CD4-positive, alpha-beta T cell treated with Interleukin-6 for 4 hours (primary cell): Measurements from ENCODE around the gene SFN.
"Not testable (repeated sequence)": the region's sequence is repeated elsewhere in the genome, so short reads cannot be mapped to it uniquely, and the experiment has no call there.

Experiments used
- DNase-seq: peaks from one replicate; pipeline ENCODE4 v3.0.0-alpha.2; 2020; ENCODE audit warnings: mixed read lengths

Gene SFN

DNA sequence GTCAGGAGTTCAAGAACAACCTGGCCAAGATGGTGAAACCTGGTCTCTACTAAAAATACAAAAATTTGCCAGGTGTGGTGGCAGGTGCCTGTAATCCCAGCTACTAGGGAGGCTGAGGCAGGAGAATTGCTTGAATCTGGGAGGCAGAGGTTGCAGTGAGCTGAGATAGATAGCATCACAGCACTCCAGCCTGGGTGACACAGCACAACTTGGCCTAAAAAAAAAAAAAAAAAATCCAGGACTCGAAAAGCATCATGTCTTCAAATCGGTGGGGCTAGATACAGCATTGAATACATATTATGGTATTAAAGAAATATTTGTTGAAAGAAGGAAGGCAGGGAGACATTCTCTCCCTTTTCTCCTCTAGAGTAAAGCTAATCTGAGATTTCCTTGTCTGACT, 10.1 kb downstream of the SFN start:
- DNase-seq, result not testable (repeated sequence)

DNA sequence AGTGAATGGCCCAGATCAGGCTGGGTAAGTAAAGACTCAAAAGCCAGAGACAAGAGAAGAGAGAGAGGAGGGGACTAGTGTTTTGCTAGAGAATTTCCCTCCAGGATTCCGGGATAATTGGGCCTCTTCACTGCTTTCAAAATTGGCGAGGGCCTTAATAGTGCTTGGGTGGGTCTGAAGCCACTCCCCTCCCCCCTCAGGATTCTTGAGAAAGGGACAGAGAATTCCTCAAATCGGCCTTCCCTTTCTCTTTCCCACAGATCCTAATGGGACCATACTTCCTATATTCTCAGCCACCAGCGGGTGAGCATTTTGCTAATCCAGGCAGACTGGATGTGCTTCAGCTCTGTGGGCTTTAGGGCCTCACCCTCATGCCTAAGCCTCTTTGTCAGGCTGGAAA, 11.9 kb downstream of the SFN start:
- no peak for DNase-seq

DNA sequence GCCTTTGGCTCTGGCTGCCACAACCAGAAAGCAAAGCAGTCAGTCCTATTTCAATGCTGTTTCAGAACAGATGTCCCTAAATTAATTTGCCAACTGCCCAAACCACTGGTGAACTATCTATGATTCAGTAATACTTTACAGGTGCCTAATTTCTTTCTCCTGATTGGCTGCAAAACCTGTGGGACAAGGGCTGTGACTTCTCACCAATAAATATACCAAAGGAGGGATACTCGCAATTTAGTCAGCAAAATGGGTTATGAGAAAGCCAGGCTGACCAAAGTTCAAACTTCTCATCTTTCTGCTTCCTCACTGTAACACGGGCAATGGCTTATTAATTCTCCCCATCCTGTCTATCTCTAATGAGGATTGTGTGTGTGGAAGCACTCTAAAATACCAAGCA, 14.4 kb downstream of the SFN start:
- DNase-seq, result no peak

- no peak for DNase-seq
Observed at GRCh38 chr1:26879793-26880192, 16.8 kb downstream of the SFN start.

GRCh38 chr1:26881611-26882010, 18.7 kb downstream of the SFN start:
- DNase-seq, result not testable (repeated sequence)

DNA sequence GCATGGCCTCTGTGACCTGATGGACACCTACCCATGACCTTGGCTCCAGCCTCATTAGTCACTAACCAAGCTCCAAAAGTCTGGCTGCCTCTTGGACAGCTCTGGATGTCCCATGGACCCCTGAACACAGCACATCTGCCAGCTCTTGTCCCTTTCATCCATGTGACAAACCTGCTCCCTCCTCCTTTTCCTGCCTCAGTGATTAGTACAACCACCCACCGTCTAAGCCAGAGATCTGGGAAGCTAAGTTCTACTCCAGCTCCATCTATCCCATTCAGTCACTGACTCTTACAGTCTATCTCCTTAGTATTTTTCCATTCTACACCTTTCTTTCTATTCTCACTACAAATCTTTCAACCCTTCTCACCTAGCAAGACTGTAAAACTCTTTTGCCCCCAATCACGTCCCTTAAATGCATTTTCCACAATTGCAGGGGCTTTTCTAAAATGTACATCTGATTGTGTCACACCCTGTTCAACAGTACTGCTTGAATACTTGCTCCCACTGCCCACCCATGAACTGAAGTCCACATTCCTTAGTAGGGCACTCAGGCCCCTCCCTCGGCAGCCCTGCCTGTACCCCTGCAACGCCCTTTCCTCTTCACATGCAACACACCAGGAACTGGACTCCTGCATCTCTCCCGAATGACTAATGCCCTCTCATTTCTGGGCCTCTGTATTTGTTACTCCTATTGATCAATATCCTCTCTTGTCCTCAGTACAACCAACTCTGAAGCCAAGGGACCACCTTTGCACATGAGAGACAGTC, 19.9 kb downstream of the SFN start:
- DNase-seq, result no peak

DNA sequence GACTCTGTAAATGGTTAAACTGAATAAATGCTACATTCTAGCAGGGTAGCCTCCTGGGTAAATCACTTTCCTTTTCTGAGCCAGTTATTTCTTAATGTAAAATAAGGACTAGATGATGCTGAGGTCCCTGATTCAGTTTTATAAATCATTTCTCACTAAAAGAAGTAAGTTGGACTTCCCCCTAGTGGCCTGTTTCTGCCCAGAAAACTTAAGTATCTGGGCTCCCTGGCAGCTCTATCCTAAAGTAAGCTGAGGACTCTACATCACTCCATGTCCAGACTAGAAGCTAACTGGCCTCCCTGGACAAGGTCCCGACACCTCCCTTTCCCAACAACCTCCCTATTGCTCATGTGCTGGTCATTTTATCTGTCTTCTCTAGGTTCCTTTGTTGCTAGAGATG, 24.2 kb downstream of the SFN start:
- DNase-seq, result peak; percentile 16

- no peak for DNase-seq
Observed at GRCh38 chr1:26888231-26888630, 25.3 kb downstream of the SFN start.

DNA sequence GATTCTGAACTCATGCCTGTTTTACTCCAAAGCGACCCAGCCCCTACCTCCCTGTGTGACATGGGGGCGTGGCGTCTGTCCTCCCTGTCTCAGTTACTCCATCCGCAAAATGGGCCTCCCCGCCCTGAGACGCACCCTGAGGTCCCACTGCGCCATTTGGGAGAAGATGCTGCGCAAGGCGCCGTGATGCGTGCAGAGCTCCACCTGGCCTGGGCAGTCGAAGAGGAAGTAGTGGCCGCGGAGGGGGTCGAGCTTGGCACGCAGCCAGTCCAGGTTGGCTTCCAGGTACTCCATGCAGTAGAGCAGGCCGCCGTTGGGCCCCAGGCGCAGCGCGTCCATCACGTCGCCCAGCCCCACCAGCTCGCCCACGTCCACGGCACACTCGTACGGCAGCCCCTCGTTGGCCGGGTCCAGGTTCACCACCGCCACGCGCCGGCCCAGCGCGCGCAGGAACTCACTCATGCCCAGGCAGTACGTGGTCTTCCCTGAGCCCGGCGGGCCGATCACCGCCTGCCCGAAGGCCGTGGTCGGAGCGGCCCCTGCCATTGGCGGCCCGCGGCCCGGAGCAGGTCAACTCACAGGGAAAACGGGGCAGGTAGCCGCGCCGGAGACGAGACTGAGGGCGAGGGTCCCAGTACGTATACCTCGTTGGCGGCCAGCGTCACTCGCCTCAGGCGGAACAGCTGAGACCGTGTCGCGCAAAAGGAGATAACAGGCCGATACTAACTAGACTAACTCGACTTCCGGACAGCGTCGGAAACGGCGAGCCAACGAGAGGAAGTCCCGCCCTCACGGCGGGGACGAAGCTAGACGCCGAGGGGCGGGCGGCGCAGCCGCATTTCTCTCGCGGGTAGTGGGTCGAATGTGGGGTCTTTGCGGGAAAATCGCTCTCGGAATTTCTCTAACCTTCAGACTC, 26.9 kb downstream of the SFN start, which contains the start of gene GPN2:
Gene GPN2 (minus strand): TSS at position 733 of the 916 bp plus-strand sequence. CDS start 187 bp downstream, at position 546.
- peak; percentile 81 for DNase-seq

GRCh38 chr1:26890467-26890796, 27.5 kb downstream of the SFN start:
- DNase-seq, result no peak

DNA sequence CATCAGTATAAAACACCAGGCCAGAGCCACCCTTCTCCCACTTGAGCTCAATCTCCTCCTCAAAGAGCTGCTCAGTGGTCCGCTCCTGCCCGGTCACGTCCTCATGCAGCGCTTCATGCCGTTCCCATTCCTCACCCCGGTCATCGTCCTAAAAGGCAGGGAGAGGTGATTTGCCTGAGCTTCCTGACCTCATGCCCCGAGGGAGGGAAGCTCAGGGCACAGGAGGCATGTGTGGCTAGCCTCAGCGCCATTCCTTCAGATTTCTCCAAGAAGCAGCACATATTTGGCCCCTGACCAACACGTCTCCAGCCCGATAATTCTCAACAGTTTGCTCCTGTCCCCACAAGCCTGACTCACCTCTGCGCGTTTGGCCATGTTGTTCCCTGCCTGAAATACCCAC, 31.3 kb downstream of the SFN start:
- no peak for DNase-seq

DNA sequence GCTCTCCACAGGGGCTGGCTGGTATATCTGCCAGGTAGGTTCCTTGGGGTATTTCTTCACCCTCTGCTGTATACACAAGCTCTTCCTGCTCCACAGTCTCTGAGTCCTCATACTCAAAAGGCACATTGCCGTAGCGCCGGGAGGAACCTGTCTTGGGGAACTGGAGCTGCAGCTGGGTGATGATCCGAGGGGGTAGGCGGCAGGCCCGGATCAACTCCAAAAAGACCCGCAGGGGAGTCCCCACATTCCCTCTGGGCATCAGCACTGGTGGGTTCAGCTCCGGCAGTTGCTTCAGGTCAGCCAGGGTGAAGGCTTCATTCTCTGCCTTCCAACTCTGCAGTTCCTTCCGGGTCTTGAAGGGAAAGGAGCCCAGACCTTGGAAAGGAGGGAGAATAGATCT, 34.4 kb downstream of the SFN start:
- DNase-seq, result no peak

DNA sequence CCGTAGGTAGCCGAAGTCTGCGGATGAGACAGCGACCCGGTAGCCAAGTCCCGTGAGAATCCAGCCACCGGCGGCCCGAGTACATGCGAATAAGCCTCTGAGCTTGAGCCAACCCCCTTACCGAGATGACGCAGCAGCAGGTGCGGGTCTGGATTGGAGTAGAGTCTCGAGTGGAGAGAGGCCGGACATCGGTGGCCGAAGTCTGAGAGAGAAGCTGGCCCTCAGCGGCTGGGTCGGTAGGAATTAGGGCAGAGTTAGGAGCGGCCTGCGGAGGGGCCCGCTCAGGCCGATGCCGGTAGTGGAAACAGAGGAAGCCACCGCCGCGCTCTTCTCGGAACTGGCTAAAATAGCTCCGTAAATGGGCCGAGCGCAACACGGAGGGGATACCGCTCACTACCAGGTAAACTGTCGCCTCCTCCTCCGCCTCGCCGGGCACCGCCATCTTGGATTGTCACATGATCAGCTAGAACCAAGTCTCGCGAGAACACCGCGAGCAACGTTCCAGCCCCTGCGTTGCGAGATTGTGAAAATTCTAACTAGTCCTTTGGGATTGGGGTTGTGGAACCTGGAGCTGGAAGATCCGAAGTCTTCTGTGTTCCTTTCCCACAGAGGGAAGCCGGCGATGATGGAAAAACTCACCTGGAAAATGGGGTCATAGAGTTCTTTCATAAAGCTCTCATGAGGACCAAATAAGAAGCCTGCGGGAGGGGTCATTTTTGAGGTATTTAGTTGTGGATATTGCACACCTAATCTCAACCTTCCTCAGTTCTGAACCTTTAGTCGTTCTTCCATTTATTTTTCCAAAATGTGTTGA, 37.3 kb downstream of the SFN start, which contains the start of gene GPATCH3:
Gene GPATCH3 (minus strand): TSS at position 467 of the 814 bp plus-strand sequence. CDS start 25 bp downstream, at position 442.
- DNase-seq, result peak; percentile 90

- DNase-seq, result no peak
Observed at GRCh38 chr1:26900815-26901511, 38.0 kb downstream of the SFN start.

GRCh38 chr1:26907071-26907917, 44.3 kb downstream of the SFN start:
- DNase-seq, result no peak

DNA sequence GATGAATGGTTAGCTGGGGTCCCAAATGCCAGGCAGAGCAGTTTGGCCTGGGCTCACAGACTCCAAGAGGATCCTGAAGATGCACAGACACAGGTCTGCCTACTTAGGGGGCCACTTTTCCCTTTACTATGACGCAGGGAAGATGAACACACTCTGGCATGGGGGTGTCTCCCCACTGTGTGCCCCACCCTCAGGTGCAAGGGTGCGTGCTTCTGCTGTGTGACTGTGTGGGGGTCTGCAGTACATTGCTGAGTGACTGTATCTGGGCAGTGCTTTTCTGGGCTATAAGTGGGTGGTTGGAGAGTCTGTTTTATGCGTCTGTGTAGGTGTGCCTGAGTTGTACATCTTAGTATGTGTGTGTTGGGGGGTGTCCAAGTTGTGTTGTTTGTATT, 47.0 kb downstream of the SFN start:
- no peak for DNase-seq

- DNase-seq, result no peak
Observed at GRCh38 chr1:26910343-26911160, 47.6 kb downstream of the SFN start.

DNA sequence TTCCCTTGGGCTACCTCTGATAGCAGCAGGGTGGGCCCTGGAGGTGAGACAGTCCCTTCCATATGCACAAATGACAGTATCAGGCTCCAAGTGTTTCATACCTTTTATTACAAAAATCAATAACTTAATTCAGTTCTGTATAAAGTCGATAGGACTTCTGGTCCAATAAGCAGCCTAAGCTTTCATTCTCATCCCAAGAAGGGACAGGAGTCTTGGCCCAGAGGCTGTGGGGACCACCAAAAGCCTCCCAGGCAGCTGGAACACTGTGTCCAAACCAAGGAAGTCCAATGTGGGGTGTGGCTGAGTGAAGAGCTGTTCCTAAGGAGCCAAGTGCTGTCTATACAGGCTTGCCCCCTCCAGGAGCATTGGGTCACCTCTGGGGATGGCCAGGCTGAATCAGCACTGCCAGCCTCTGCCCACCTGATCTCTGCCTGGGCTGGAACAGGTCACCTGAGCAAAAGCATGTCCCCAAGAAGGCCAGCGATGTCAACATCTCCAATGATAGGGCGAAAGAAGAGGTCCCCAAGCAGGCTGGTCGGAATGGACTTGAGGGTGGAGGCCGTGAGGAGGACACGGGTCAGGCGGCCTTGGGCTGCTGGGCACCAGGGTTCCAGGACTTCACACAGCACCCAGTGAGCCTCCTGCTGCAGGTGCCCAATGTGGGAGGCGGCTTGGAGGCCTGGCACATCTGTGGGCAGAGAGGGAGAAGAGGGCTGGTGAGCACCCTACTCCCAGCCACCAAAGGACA, 48.6 kb downstream of the SFN start:
- no peak for DNase-seq

GRCh38 chr1:26912147-26912490, 49.2 kb downstream of the SFN start:
- no peak for DNase-seq

- no peak for DNase-seq
Observed at GRCh38 chr1:26913389-26913753, 50.4 kb downstream of the SFN start.
